ENCODE data around the gene SLA2. TPM values are rescaled to one million over a fixed set of nuclear protein-coding genes. Genes with fewer than 3 reads are reported as not detected.

SLA2 gene
- total and polyA plus RNA-seq, 2 donors from 2014 or later = 0.24 to 1.5 TPM

DNA sequence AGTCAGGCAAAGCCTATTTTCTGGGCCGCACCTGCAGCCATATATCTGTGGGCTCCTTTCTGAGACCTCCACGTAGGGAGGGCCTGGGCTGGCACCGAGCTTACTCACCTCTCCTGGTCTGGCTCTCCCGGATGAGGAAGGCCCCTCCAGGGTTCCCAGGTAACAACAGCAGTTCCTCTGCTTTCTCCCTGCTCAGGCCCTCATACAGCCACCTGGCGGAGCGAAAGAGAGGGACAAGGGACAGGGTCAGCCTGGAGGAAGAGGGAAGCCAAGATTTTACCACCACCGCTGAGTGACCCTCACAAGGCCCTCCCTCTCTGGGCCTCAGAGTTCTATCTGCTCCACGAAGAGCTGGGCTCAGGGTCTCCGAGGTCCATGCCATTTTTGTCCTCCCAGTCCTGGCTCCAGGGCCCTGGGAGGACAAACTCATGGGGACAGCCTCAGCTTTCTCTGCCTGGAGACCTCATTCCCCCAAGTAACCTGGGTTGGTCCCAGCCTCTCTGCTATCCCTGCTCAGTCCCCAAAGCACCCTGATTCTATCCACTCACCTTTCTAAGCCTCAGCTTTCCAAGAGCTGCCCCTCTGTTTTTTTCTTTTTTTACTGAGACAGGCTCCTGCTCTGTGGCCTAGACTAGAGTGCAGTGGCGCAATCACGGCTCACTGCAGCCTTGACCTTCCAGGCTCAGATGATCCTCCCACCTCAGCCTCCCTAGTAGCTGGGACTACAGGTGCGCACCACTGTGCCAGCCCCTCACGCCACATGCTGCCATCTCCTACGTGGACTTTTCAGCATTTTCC, 13.3 kb downstream of the SLA2 start:
- Histone ChIP-seq H3K9me3 (ENCODE audit: control insufficient read depth in 2 of 3, insufficient read depth in 1 of 3, low read length in 3 of 3) (no peaks in the 10 kb centered on the region), H3K4me1 (ENCODE audit: control insufficient read depth in 2 of 3, insufficient read depth in 2 of 3, low read depth in 1 of 3, low read length in 3 of 3) (no peaks in the 10 kb centered on the region), H3K36me3 (ENCODE audit: control insufficient read depth in 2 of 3, insufficient read depth in 3 of 3, low read length in 3 of 3) (no peaks in the 10 kb centered on the region), H3K9ac (ENCODE audit: low read length in 3 of 3) (no peak overlapping the region), H3K4me3 (ENCODE audit: low read length in 3 of 3) (no peak overlapping the region), H3K27me3 (ENCODE audit: control insufficient read depth, insufficient read depth, low read length) (no peaks in the 10 kb centered on the region), H3K27ac (ENCODE audit: low read depth in 2 of 2, low read length in 2 of 2) (no peak overlapping the region)
- TF ChIP-seq, protein P1, sequence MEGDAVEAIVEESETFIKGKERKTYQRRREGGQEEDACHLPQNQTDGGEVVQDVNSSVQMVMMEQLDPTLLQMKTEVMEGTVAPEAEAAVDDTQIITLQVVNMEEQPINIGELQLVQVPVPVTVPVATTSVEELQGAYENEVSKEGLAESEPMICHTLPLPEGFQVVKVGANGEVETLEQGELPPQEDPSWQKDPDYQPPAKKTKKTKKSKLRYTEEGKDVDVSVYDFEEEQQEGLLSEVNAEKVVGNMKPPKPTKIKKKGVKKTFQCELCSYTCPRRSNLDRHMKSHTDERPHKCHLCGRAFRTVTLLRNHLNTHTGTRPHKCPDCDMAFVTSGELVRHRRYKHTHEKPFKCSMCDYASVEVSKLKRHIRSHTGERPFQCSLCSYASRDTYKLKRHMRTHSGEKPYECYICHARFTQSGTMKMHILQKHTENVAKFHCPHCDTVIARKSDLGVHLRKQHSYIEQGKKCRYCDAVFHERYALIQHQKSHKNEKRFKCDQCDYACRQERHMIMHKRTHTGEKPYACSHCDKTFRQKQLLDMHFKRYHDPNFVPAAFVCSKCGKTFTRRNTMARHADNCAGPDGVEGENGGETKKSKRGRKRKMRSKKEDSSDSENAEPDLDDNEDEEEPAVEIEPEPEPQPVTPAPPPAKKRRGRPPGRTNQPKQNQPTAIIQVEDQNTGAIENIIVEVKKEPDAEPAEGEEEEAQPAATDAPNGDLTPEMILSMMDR (IDR thresholded peaks at IDR 0.05; ENCODE audit: borderline replicate concordance, extremely low read depth, insufficient read depth) = no peak
- DNase-seq = peak in 1 of 5 donors; percentile 11
- no peak for FAIRE-seq
- intact Hi-C loops (cut with DNase I) = no loop called here

DNA sequence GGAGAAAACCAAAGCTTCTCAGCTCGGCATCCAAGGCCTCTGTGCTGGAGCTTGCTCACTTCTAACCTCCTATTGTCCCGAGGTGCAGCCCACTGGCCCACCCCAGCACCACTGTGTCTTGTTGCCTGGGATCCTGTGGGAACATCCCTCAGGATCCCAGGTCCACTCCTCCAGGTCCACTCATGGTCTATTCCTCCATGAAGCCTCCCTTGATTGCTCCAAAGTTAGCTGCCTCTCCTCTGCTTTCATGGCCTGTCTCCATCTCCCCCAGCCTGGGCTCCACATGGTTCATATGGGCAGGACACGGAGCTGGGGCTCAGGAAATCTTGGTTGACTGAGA, 13.9 kb downstream of the SLA2 start:
- Histone ChIP-seq H3K27ac (ENCODE audit: low read depth in 2 of 2, low read length in 2 of 2) (no peak overlapping the region), H3K9me3 (ENCODE audit: control insufficient read depth in 2 of 3, insufficient read depth in 1 of 3, low read length in 3 of 3) (no peaks in the 10 kb centered on the region), H3K4me1 (ENCODE audit: control insufficient read depth in 2 of 3, insufficient read depth in 2 of 3, low read depth in 1 of 3, low read length in 3 of 3) (no peaks in the 10 kb centered on the region), H3K4me3 (ENCODE audit: low read length in 3 of 3) (no peak overlapping the region), H3K36me3 (ENCODE audit: control insufficient read depth in 2 of 3, insufficient read depth in 3 of 3, low read length in 3 of 3) (no peaks in the 10 kb centered on the region), H3K27me3 (ENCODE audit: control insufficient read depth, insufficient read depth, low read length) (no peaks in the 10 kb centered on the region), H3K9ac (ENCODE audit: low read length in 3 of 3) (no peak overlapping the region)
- TF ChIP-seq, protein P1 (IDR thresholded peaks at IDR 0.05; ENCODE audit: borderline replicate concordance, extremely low read depth, insufficient read depth) = no peak
- no peak for FAIRE-seq
- DNase-seq = no peak
- intact Hi-C loops (cut with DNase I) = no loop called here

DNA sequence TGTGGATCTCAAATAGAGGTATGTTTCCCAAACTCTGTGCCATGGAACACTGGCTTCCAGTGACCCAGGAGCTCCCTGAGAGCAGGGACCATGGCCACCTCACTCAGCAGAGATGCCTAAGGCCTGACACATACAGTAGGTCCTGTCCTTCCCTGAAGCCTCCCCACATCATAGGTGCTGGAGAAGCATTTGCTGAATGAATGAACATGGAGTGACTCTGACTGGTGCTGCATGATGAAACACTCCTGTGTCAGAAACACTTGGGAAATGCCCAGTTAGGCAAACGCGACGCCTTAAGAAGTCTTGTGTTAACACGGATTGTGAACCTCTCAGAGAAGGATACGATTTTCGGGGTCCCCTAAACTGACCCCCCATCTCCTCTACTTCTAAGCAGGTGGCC, 14.3 kb downstream of the SLA2 start:
- H3K9ac ChIP-seq (ENCODE audit: low read length in 3 of 3) = no peak overlapping the region
- no peak overlapping the region for H3K27ac ChIP-seq (ENCODE audit: low read depth in 2 of 2, low read length in 2 of 2)
- no peak for DNase-seq

More for the DNA sequence above, 14.3 kb downstream of the SLA2 start:
- no peaks in the 10 kb centered on the region for H3K36me3 ChIP-seq (ENCODE audit: control insufficient read depth in 2 of 3, insufficient read depth in 3 of 3, low read length in 3 of 3)
- FAIRE-seq = no peak
- H3K4me3 ChIP-seq (ENCODE audit: low read length in 3 of 3) = no peak overlapping the region
- intact Hi-C loops (cut with DNase I) = no loop called here
- TF ChIP-seq, protein P1 (IDR thresholded peaks at IDR 0.05; ENCODE audit: borderline replicate concordance, extremely low read depth, insufficient read depth) = no peak
- H3K9me3 ChIP-seq (ENCODE audit: control insufficient read depth in 2 of 3, insufficient read depth in 1 of 3, low read length in 3 of 3) = no peaks in the 10 kb centered on the region
- H3K4me1 ChIP-seq (ENCODE audit: control insufficient read depth in 2 of 3, insufficient read depth in 2 of 3, low read depth in 1 of 3, low read length in 3 of 3) = no peaks in the 10 kb centered on the region
- no peaks in the 10 kb centered on the region for H3K27me3 ChIP-seq (ENCODE audit: control insufficient read depth, insufficient read depth, low read length)
